Spinal cord (tissue), 10 donors: ENCODE data around the gene KIAA0319L. TPM values are rescaled to one million over a fixed set of nuclear protein-coding genes. Genes with fewer than 3 reads are reported as not detected.

ENCODE experiments used
- DNase-seq, 6 donors: peaks; one replicate each; pipeline versions ENCODE4 v3.0.0 to v3.0.0-alpha.2; 2013 to 2015; ENCODE audit warnings: low spot score in 6 of 6, low read depth in 4 of 6
- H3K27ac ChIP-seq: one replicate; pipeline ENCODE4 v1.5.1; 2013; ENCODE audit warnings: low read depth, low read length, control low read depth
- H3K27me3 ChIP-seq: one replicate; pipeline ENCODE4 v1.6.1; 2013; ENCODE audit warnings: low read length; ENCODE audit not compliant: control insufficient read depth, insufficient read depth
- H3K36me3 ChIP-seq: one replicate; pipeline ENCODE4 v1.6.1; 2013; ENCODE audit warnings: low read length; ENCODE audit not compliant: control insufficient read depth, insufficient read depth
- H3K4me1 ChIP-seq: one replicate; pipeline ENCODE4 v1.6.1; 2013; ENCODE audit warnings: low read length; ENCODE audit not compliant: control insufficient read depth, insufficient read depth
- H3K4me3 ChIP-seq: one replicate; pipeline ENCODE4 v1.5.1; 2013; ENCODE audit warnings: low read depth, low read length, control low read depth
- H3K9me3 ChIP-seq: one replicate; pipeline ENCODE4 v1.6.1; 2013; ENCODE audit warnings: low read length; ENCODE audit not compliant: control insufficient read depth, insufficient read depth
- WGBS: methylation state at CpG from one replicate; pipeline ENCODE4 v1.1.5; 2013; ENCODE audit warnings: missing lambda C conversion rate; ENCODE audit not compliant: insufficient coverage; 5-methylcytosine and 5-hydroxymethylcytosine counted together
- polyA plus RNA-seq, 2 donors: library from polyadenylated mRNA; unstranded; fragments of 120-200 nt; gene quantifications; one replicate each; pipeline ENCODE4 v1.2.1, GENCODE V29; 2013; ENCODE audit not compliant: insufficient read length in 2 of 2
- total RNA-seq, 2 donors: library from RNA; depleted of rRNA in 1 of 2; stranded (reverse); fragments of 120-200 nt in 1 of 2; fragments of >200 nt in 1 of 2; gene quantifications; one replicate each; pipeline versions ENCODE4 v1.2.3 to v1.2.4, GENCODE V29; 2013 to 2014
- donor health status: healthy.

Gene KIAA0319L
- total and polyA plus RNA-seq, 4 donors, result 57.0 to 95.1 (median 64.7) TPM

DNA sequence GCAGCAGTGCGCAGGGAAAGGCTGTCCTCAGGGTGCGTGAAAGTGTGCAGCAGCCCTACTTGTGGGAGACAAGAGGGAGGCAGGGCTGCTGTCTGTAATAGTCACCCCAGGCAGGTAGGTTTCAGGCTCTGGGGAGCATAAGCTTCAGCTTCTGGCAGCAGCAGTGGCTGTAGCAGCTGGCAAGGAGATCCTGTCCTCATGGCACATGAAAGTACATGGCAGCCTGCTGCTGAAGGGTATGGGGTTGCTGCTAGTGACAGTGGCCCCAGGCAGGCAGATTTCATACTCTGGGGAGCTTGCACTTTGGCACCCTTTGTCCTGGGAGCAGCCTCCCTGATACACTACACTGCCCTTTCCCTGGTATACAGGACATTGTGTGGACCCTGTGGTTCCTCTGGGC lies 26.3 kb downstream of the KIAA0319L start:
- no peak for DNase-seq
- Histone ChIP-seq H3K4me1 (no peaks in the 10 kb centered on the region), H3K27ac (no peak overlapping the region), H3K27me3 (no peaks in the 10 kb centered on the region), H3K9me3 (peaks cover 8% of the 10 kb centered on the region), H3K4me3 (no peak overlapping the region), H3K36me3 (peaks cover 10% of the 10 kb centered on the region)
- WGBS, result 100% methylated on average over 2 of the region's 2 CpGs

DNA sequence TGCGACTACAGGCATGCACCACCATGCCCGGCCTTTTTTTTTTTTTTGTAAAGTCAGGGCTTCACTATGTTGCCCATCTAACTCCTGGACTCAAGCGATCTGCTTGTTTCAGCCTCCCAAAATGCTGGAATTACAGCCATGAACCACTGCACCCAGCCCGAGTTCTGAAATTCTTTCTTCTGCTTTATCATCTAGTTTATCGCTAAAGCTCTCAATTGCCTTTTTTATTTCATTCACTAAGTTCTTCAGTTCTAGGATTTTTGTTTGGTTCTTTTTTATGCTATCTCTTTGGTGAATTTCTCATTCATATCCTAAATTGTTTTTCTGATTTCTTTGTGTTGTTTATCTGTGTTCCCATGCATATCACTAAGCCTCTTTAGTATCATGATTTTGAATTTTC lies 27.0 kb downstream of the KIAA0319L start:
- H3K27ac ChIP-seq, result no peak overlapping the region
- peaks cover 10% of the 10 kb centered on the region for H3K36me3 ChIP-seq
- DNase-seq, result no peak
- H3K4me3 ChIP-seq, result no peak overlapping the region
- WGBS, result 67% methylated on average over 3 of the region's 5 CpGs
- no peaks in the 10 kb centered on the region for H3K4me1 ChIP-seq
- H3K9me3 ChIP-seq, result peaks cover 8% of the 10 kb centered on the region
- no peaks in the 10 kb centered on the region for H3K27me3 ChIP-seq

DNA sequence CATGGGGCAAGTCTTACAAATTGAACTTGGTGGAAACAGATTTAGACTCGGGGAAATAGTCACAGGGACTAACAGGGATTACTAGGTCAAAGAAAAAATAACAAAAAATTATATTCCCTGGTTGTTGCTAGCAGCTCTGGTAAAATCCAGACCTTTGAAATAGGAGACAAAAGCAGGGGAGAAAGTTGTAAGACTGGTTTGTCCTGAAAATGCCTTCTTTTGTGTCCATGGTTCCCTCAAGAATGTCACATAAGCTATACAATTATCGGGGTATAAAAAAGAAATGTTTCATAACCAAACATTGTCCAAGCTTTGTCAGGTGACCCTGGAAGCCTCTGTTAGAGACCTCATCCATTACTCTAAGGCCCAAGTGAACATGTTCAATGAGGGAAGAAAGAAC lies 33.1 kb downstream of the KIAA0319L start:
- Histone ChIP-seq H3K27ac (no peak overlapping the region), H3K9me3 (peaks cover 4% of the 10 kb centered on the region), H3K4me3 (no peak overlapping the region), H3K4me1 (no peaks in the 10 kb centered on the region), H3K27me3 (no peaks in the 10 kb centered on the region), H3K36me3 (no peaks in the 10 kb centered on the region)
- WGBS, result no CpG with 5 or more reads among the region's 2 CpGs
- DNase-seq, result no peak

DNA sequence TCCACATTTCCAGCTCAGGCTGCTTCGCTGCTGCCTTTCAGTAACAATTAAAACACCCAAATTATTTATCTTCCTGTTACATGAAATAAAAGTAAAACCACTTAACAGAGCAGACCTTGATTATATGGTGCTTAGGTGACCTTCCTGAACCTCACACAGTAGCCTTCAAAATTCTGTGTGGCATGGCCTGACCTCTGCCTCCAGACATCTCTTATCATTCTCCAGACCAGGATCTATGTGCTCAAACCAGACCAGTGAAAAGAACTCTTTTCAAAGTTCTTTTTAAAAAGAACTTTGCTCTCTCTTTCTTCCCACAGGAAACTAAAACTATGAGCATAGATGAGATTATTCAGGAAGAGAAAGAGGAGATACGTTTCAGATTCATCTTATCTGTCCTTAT lies 37.8 kb downstream of the KIAA0319L start:
- DNase-seq, result no peak
- H3K4me3 ChIP-seq, result no peak overlapping the region
- WGBS, result no CpG with 5 or more reads among the region's 2 CpGs
- H3K27ac ChIP-seq, result no peak overlapping the region
- no peaks in the 10 kb centered on the region for H3K27me3 ChIP-seq
- H3K36me3 ChIP-seq, result no peaks in the 10 kb centered on the region
- no peaks in the 10 kb centered on the region for H3K4me1 ChIP-seq
- peaks cover 9% of the 10 kb centered on the region for H3K9me3 ChIP-seq

DNA sequence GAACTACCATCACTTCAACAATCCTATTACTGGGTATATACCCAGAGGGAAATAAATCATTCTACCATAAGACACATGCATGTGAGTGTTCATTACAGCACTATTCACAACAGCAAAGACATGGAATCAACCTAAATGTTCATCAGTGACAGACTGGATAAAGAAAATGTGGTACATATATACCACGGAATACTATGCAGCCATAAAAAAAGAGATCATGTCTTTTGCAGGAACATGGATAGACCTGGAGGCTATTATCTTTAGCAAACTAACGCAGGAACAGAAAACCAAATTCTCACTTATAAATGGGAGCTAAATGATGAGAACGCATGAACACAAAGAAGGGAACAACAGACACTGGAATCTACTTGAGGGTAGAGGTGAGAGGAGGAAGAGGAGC lies 39.0 kb downstream of the KIAA0319L start:
- no CpG with 5 or more reads among the region's 3 CpGs for WGBS
- Histone ChIP-seq H3K27ac (no peak overlapping the region), H3K27me3 (no peaks in the 10 kb centered on the region), H3K36me3 (no peaks in the 10 kb centered on the region), H3K4me1 (no peaks in the 10 kb centered on the region), H3K9me3 (peaks cover 9% of the 10 kb centered on the region), H3K4me3 (no peak overlapping the region)
- DNase-seq, result no peak

DNA sequence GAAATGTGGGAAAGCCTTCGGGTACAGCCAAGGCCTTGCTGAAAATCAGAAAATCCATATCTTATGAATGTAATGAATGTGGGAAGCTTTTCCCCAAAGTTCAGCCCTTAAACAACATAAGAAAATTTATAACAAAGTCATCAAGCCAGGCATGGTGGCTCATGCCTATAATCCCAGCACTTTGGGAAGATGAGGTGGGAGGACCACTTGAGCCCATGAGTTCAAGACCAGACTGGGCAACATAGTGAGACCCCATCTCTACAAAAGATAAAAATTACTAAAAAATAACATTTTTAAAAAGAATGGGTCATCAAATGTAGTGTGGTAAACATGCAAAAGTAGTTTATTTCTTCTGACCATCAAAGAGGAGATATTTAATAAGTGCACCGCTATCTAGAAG lies 45.9 kb downstream of the KIAA0319L start:
- H3K27ac ChIP-seq, result no peak overlapping the region
- H3K9me3 ChIP-seq, result no peaks in the 10 kb centered on the region
- H3K27me3 ChIP-seq, result no peaks in the 10 kb centered on the region
- 100% methylated on average over 1 of the region's 2 CpGs for WGBS
- DNase-seq, result no peak
- peaks cover 5% of the 10 kb centered on the region for H3K4me1 ChIP-seq
- H3K4me3 ChIP-seq, result no peak overlapping the region
- no peaks in the 10 kb centered on the region for H3K36me3 ChIP-seq

DNA sequence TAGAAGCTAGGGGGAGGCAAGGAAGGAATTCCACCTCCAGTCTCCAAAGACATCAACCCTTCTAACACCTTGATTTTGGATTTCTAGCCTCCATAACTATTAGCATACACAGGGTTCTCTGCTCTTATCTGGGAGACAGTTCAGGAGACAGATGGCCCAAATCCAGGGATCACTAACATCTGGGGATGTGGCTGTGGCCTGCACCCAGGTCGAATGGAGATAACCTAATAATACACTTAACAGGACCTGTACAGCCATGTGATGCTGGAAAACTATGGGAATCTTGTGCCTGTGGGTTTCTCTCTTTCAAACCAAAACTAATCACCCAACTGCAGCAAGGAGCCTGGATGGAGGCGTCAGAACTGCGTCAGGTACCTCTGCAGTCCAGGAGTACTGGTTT lies 47.6 kb downstream of the KIAA0319L start:
- no CpG with 5 or more reads among the region's 3 CpGs for WGBS

DNA sequence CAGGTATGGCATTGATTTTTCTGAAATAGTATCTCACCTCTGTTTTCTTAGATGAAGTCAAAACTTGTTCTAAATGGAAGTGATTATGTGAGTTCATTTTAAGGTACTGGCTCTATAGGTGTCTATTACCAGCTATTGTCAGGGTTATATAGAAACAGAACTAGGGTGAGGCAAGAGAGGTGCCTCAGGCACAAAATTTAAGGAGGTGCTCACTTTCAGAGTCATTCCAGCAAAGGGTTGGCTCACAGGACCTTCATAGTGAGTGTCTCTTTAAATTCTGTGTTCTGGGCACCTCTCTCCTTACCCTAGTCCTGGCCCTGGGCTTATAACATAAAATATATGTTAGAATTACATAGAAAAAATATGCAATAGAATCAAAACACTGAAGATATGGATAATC lies 49.3 kb downstream of the KIAA0319L start:
- peaks cover 5% of the 10 kb centered on the region for H3K4me1 ChIP-seq
- no peaks in the 10 kb centered on the region for H3K9me3 ChIP-seq
- H3K27ac ChIP-seq, result no peak overlapping the region
- DNase-seq, result no peak
- no peaks in the 10 kb centered on the region for H3K36me3 ChIP-seq
- no peak overlapping the region for H3K4me3 ChIP-seq
- no peaks in the 10 kb centered on the region for H3K27me3 ChIP-seq

More for the DNA sequence above, 47.6 kb downstream of the KIAA0319L start:
- Histone ChIP-seq H3K4me3 (no peak overlapping the region), H3K27me3 (no peaks in the 10 kb centered on the region), H3K27ac (no peak overlapping the region), H3K9me3 (no peaks in the 10 kb centered on the region), H3K4me1 (peaks cover 5% of the 10 kb centered on the region), H3K36me3 (no peaks in the 10 kb centered on the region)
- no peak for DNase-seq

DNA sequence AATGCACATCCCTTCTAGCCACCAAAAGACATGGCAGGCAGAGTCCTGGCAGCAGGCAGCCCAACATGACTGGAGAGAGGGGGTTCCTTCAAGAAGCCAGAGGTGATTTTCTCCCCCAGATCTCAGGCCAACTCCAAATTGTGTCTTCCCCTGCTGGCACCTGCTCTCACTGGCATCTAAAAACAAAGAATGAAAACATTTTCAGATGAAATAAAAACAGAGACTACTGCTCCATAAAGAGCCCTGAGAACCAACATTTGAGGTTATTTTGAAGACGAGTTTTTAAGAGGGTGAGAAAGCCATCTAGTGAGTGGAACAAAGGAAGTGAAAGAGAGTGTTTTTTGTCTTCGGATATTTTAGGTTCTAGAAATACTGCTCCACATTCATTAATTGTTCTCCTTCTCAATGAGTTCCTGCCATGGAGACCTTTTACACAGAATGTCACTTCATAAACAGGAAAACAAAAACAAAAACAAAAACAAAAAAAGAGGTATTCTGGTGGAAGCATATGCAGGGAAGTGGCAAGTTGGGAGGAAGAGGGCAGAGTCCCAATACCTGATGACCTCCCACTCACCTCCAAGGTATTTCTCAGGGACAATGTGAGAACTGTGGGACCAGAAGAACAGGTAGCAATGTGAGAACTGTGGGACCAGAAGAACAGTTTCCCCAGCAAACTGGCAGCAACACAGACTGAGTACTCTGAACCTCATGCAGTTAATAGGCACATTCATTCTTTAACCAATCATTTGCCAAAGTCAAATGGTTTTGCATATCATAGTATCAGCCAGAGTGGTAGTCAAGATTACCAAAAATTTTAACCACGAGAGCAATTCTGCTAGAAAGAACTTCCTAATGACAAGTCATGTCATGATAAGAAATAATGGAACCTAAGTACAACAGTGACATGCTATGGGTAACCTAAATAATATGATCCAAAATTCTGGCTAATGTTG lies 50.0 kb downstream of the KIAA0319L start:
- H3K27ac ChIP-seq, result no peak overlapping the region
- H3K36me3 ChIP-seq, result no peaks in the 10 kb centered on the region
- no CpG with 5 or more reads among the region's 3 CpGs for WGBS

More for the DNA sequence above, 50.0 kb downstream of the KIAA0319L start:
- peaks cover 5% of the 10 kb centered on the region for H3K4me1 ChIP-seq
- DNase-seq, result no peak
- H3K27me3 ChIP-seq, result no peaks in the 10 kb centered on the region
- H3K9me3 ChIP-seq, result no peaks in the 10 kb centered on the region
- H3K4me3 ChIP-seq, result no peak overlapping the region
